ENCODE measurements around the gene DAPK2.

GRCh38 chr15:63973212-63974009 lies 72.9 kb downstream of the DAPK2 start:
- TF ChIP-seq CTCF (IDR thresholded peaks at IDR 0.05) (no peak), ZFX (IDR thresholded peaks at IDR 0.05; ENCODE audit: borderline replicate concordance) (no peak)

Data from 22Rv1 (cell line).